Measurements from ENCODE around the gene AKT1.

DNA sequence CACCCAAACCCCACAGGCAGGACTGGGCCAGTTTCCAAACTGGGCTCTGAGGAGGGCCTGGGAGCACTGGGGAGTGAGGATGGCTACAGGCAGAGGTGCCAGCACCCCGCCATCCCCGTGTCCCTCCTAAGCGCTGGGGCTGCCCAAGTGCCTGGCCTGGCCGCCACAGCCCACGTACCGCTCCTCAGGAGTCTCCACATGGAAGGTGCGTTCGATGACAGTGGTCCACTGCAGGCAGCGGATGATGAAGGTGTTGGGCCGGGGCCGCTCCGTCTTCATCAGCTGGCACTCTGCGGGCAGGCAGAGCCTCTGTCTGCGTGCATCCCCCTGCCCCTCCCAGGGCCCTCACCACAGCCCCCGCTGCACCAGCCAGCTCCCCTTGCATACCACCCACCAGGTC is 19.1 kb downstream of the AKT1 start:
- TF ChIP-seq, protein P1, sequence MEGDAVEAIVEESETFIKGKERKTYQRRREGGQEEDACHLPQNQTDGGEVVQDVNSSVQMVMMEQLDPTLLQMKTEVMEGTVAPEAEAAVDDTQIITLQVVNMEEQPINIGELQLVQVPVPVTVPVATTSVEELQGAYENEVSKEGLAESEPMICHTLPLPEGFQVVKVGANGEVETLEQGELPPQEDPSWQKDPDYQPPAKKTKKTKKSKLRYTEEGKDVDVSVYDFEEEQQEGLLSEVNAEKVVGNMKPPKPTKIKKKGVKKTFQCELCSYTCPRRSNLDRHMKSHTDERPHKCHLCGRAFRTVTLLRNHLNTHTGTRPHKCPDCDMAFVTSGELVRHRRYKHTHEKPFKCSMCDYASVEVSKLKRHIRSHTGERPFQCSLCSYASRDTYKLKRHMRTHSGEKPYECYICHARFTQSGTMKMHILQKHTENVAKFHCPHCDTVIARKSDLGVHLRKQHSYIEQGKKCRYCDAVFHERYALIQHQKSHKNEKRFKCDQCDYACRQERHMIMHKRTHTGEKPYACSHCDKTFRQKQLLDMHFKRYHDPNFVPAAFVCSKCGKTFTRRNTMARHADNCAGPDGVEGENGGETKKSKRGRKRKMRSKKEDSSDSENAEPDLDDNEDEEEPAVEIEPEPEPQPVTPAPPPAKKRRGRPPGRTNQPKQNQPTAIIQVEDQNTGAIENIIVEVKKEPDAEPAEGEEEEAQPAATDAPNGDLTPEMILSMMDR (conservative IDR thresholded peaks at IDR 0.05; ENCODE audit: low read depth, low read length), result no peak
- TF ChIP-seq EZH2 (IDR thresholded peaks at IDR 0.05; ENCODE audit: borderline replicate concordance, low read depth, low read length, poor library complexity, severe bottlenecking), result no peak
